Gastroesophageal sphincter (tissue), 4 donors: ENCODE results near the gene TRIO. TPM values are rescaled to one million over a fixed set of nuclear protein-coding genes. Genes with fewer than 3 reads are reported as not detected.

ENCODE experiments used
- ATAC-seq: fragments of 150-250 bp; one replicate; pipeline ENCODE4 v1.9.1; 2016; ENCODE audit warnings: mild to moderate bottlenecking, moderate library complexity
- H3K27ac ChIP-seq, 4 donors: fragments of 200-600 bp; sonication (generic) in 3 of 4; 1 replicate in 3 of 4; 2 replicates in 1 of 4; pipeline ENCODE4 v1.5.1; 2016 to 2019
- H3K27me3 ChIP-seq: fragments of 200-600 bp; sonication (generic); one replicate; pipeline ENCODE4 v1.5.1; 2019
- H3K36me3 ChIP-seq, 2 donors: fragments of 200-600 bp; sonication (generic); one replicate each; pipeline ENCODE4 v1.5.1; 2019; ENCODE audit warnings: control low read depth in 1 of 2
- H3K4me1 ChIP-seq, 3 donors: fragments of 200-600 bp; sonication (generic); 1 replicate in 2 of 3; 2 replicates in 1 of 3; pipeline ENCODE4 v1.5.1; 2016 to 2019; ENCODE audit warnings: control low read depth in 2 of 3
- H3K4me3 ChIP-seq, 2 donors: fragments of 200-600 bp; sonication (generic); one replicate each; pipeline ENCODE4 v1.5.1; 2019; ENCODE audit warnings: mild to moderate bottlenecking in 1 of 2, moderate library complexity in 1 of 2
- H3K9me3 ChIP-seq, 3 donors: fragments of 200-600 bp; sonication (generic); one replicate each; pipeline ENCODE4 v1.5.1; 2017 to 2019; ENCODE audit warnings: control low read depth in 2 of 3
- CTCF ChIP-seq, 4 experiments: fragments of 200-600 bp in 2 of 4; fragments of 450-650 bp in 2 of 4; sonication (generic) in 1 of 4; IDR thresholded peaks; one replicate each; pipeline ENCODE4 v1.5.1; 2017 to 2019; ENCODE audit warnings: antibody characterized with exemption in 4 of 4, mild to moderate bottlenecking in 2 of 4, moderate library complexity in 2 of 4
- EP300 ChIP-seq: sonication (generic); formaldehyde crosslinking; IDR thresholded peaks from one replicate; pipeline ENCODE4 v1.6.1; 2017; ENCODE audit warnings: antibody characterized with exemption, mild to moderate bottlenecking
- POLR2A ChIP-seq, 2 donors: fragments of 450-650 bp; IDR thresholded peaks; one replicate each; pipeline ENCODE4 v1.6.1; 2017; ENCODE audit warnings: antibody characterized with exemption in 2 of 2, mild to moderate bottlenecking in 2 of 2, moderate library complexity in 1 of 2
- POLR2AphosphoS5 ChIP-seq: sonication (generic); formaldehyde crosslinking; IDR thresholded peaks from one replicate; pipeline ENCODE4 v1.6.1; 2017; ENCODE audit warnings: antibody characterized with exemption
- WGBS, 2 donors: methylation state at CpG; one replicate each; pipeline ENCODE4 v1.1.5; 2018; ENCODE audit warnings: low coverage in 1 of 2; 5-methylcytosine and 5-hydroxymethylcytosine counted together
- total RNA-seq, 4 donors: library from RNA; depleted of rRNA; stranded (reverse); fragments of >200 nt; gene quantifications; one replicate each; pipeline ENCODE4 v1.1.0, GENCODE V29; 2016

Gene TRIO
- total RNA-seq, 4 donors from 2014 or later = 69.2 to 257 (median 172) TPM

GRCh38 chr5:14310901-14311300 is 167.8 kb downstream of the TRIO start:
- ATAC-seq = no peak
- Histone ChIP-seq H3K4me1 (peaks cover 0 to 46% (median 0%) of the 10 kb centered on the region in 3 donors), H3K4me3 (no peak overlapping the region), H3K36me3 (peaks cover 0 to 55% of the 10 kb centered on the region in 2 donors), H3K27me3 (no peaks in the 10 kb centered on the region), H3K27ac (no peak overlapping the region), H3K9me3 (no peaks in the 10 kb centered on the region)
- TF ChIP-seq CTCF (IDR thresholded peaks at IDR 0.05) (no peak), POLR2A (IDR thresholded peaks at IDR 0.05) (no peak)
- 93 to 100% methylated on average over 2 to 5 of the region's 8 CpGs for WGBS, 2 donors

GRCh38 chr5:14313986-14314690 is 171.0 kb downstream of the TRIO start:
- TF ChIP-seq EP300 = no peak
- no peak for TF ChIP-seq POLR2AphosphoS5
- no peak for TF ChIP-seq POLR2A (IDR thresholded peaks at IDR 0.05)
- no peak for TF ChIP-seq CTCF (IDR thresholded peaks at IDR 0.05)
- no peaks in the 10 kb centered on the region for H3K9me3 ChIP-seq
- no peak overlapping the region for H3K4me3 ChIP-seq
- no peak for ATAC-seq
- no peaks in the 10 kb centered on the region for H3K27me3 ChIP-seq
- peaks cover 0 to 56% of the 10 kb centered on the region in 2 donors for H3K36me3 ChIP-seq
- no peak overlapping the region for H3K27ac ChIP-seq
- WGBS, 2 donors = 82 to 88% methylated on average over 4 of the region's 4 CpGs
- peaks cover 0 to 48% (median 0%) of the 10 kb centered on the region in 3 donors for H3K4me1 ChIP-seq

- peaks cover 0 to 44% (median 0%) of the 10 kb centered on the region in 3 donors for H3K4me1 ChIP-seq
- peak; percentile 22 for ATAC-seq
- H3K36me3 ChIP-seq = peaks cover 0 to 50% of the 10 kb centered on the region in 2 donors
- 40% methylated on average over 1 of the region's 12 CpGs; no CpG with 5 or more reads in 1 of the 2 donors for WGBS, 2 donors
- no peaks in the 10 kb centered on the region for H3K9me3 ChIP-seq
- no peak overlapping the region for H3K4me3 ChIP-seq
- no peak overlapping the region for H3K27ac ChIP-seq
- H3K27me3 ChIP-seq = no peaks in the 10 kb centered on the region
- no peak for TF ChIP-seq POLR2A (IDR thresholded peaks at IDR 0.05)
- no peak for TF ChIP-seq POLR2AphosphoS5
- TF ChIP-seq EP300 = no peak
- no peak for TF ChIP-seq CTCF (IDR thresholded peaks at IDR 0.05)
These were observed 173.3 kb downstream of the TRIO start for GRCh38 chr5:14316471-14316870.

GRCh38 chr5:14319102-14319501 is 176.0 kb downstream of the TRIO start:
- TF ChIP-seq CTCF (IDR thresholded peaks at IDR 0.05) (no peak), POLR2A (IDR thresholded peaks at IDR 0.05) (no peak), EP300 (no peak), POLR2AphosphoS5 (no peak)
- no peak for ATAC-seq
- Histone ChIP-seq H3K27me3 (no peaks in the 10 kb centered on the region), H3K9me3 (no peaks in the 10 kb centered on the region), H3K4me1 (peaks cover 0 to 22% (median 0%) of the 10 kb centered on the region in 3 donors), H3K36me3 (peaks cover 0 to 61% of the 10 kb centered on the region in 2 donors), H3K27ac (no peak overlapping the region), H3K4me3 (no peak overlapping the region)
- WGBS, 2 donors = 22 to 27% methylated on average over 1 of the region's 1 CpG

GRCh38 chr5:14321936-14322335 is 178.8 kb downstream of the TRIO start:
- 86 to 90% methylated on average over 3 of the region's 3 CpGs for whole genome bisulfite sequencing, 2 donors
- Histone ChIP-seq H3K4me1 (peaks cover 0 to 18% (median 0%) of the 10 kb centered on the region in 3 donors), H3K27ac (no peak overlapping the region), H3K27me3 (no peaks in the 10 kb centered on the region), H3K4me3 (no peak overlapping the region), H3K36me3 (peaks cover 0 to 62% of the 10 kb centered on the region in 2 donors), H3K9me3 (no peaks in the 10 kb centered on the region)
- TF ChIP-seq POLR2AphosphoS5 (no peak), EP300 (no peak), CTCF (IDR thresholded peaks at IDR 0.05) (no peak), POLR2A (IDR thresholded peaks at IDR 0.05) (no peak)
- no peak for ATAC-seq
